ENCODE measurements around the gene NEBL.

Gene NEBL

DNA sequence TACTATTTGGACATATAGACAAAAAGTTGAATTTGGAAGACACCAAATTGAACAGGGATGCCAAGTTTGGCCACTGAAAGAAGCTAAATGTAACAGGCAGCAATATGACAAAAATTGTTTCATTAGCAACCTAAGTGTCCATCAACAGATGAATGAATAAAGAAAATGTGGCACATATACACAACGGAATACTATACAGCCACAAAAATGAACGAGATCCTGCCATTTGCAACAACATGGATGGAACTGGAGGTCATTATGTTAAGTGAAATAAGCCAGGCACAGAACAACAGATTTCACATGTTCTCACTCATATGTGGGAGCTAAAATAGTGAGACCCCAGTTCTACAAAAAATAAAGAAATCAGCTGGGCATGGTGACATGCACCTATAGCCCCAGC is 43.8 kb downstream of the NEBL start:
- H3K36me3 ChIP-seq (ENCODE audit: control insufficient read depth in 1 of 2, insufficient read depth in 2 of 2, low read depth in 1 of 2, low read length in 2 of 2), result no peaks in the 10 kb centered on the region
- H3K4me2 ChIP-seq (ENCODE audit: low read length, poor library complexity, severe bottlenecking), result no peak overlapping the region
- H3K14ac ChIP-seq (ENCODE audit: low read length in 2 of 2), result no peak overlapping the region
- H2BK5ac ChIP-seq (ENCODE audit: low read depth, low read length, poor library complexity, severe bottlenecking), result no peak overlapping the region
- H3K4me3 ChIP-seq (ENCODE audit: insufficient read depth in 1 of 2, low read depth in 1 of 2, low read length in 2 of 2), result no peak overlapping the region
- H3K23ac ChIP-seq (ENCODE audit: low read length in 2 of 2), result no peak overlapping the region
- no peak overlapping the region for H4K8ac ChIP-seq (ENCODE audit: low read length)
- H2AK5ac ChIP-seq (ENCODE audit: low read length, severe bottlenecking), result no peak overlapping the region
- H3K9me3 ChIP-seq (ENCODE audit: control insufficient read depth, low read length), result no peaks in the 10 kb centered on the region
- no peak overlapping the region for H3K9ac ChIP-seq (ENCODE audit: low read length)
- no peak overlapping the region for H4K91ac ChIP-seq (ENCODE audit: low read length)
- H3K4me1 ChIP-seq (ENCODE audit: control insufficient read depth, insufficient read depth, low read depth, low read length), result no peaks in the 10 kb centered on the region
- H3K27ac ChIP-seq (ENCODE audit: low read length, poor library complexity, severe bottlenecking), result no peak overlapping the region
- H2BK120ac ChIP-seq (ENCODE audit: low read depth, low read length), result no peak overlapping the region
- no peak overlapping the region for H2AFZ ChIP-seq (ENCODE audit: low read depth, low read length)
- H3K27me3 ChIP-seq (ENCODE audit: control insufficient read depth in 1 of 2, insufficient read depth in 1 of 2, low read length in 2 of 2), result no peaks in the 10 kb centered on the region
- WGBS, result no CpG with 5 or more reads among the region's 2 CpGs
- H3K18ac ChIP-seq (ENCODE audit: low read depth in 1 of 2, low read length in 2 of 2), result no peak overlapping the region
- no peak for DNase-seq
- H2BK12ac ChIP-seq (ENCODE audit: low read length in 2 of 2), result no peak overlapping the region
- no peak overlapping the region for H2BK15ac ChIP-seq (ENCODE audit: low read depth, poor library complexity, severe bottlenecking)
- H3K4ac ChIP-seq (ENCODE audit: low read depth in 1 of 2, low read length in 2 of 2), result no peak overlapping the region
- H3K79me1 ChIP-seq (replicated peaks; ENCODE audit: low read length, poor library complexity, severe bottlenecking), result no peaks in the 10 kb centered on the region

DNA sequence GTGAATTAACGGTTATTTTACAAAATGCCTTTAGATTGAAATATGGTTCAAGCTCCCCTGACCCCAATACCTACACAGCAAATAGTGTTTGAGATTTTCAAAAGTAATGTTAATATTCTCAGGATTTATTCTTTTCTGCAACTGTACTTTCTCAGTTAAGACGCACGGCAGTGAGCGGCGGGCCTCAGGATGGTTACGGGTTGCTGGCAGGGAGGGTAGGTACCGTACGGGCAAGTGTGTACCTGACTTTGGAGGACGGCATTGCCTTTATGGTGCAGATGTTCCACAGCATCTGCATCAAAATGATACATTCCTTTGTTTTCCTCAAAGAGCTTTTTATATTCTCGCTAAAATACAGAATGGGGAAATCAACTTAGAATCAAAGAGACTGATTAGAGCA is 44.8 kb downstream of the NEBL start:
- Histone ChIP-seq H2AFZ (ENCODE audit: low read depth, low read length) (no peak overlapping the region), H2BK120ac (ENCODE audit: low read depth, low read length) (no peak overlapping the region), H3K4me2 (ENCODE audit: low read length, poor library complexity, severe bottlenecking) (no peak overlapping the region), H3K79me1 (replicated peaks; ENCODE audit: low read length, poor library complexity, severe bottlenecking) (no peaks in the 10 kb centered on the region), H3K23ac (ENCODE audit: low read length in 2 of 2) (no peak overlapping the region), H4K91ac (ENCODE audit: low read length) (no peak overlapping the region), H3K18ac (ENCODE audit: low read depth in 1 of 2, low read length in 2 of 2) (no peak overlapping the region), H2AK5ac (ENCODE audit: low read length, severe bottlenecking) (no peak overlapping the region), H4K8ac (ENCODE audit: low read length) (no peak overlapping the region), H3K9ac (ENCODE audit: low read length) (no peak overlapping the region), H3K9me3 (ENCODE audit: control insufficient read depth, low read length) (no peaks in the 10 kb centered on the region), H3K27me3 (ENCODE audit: control insufficient read depth in 1 of 2, insufficient read depth in 1 of 2, low read length in 2 of 2) (no peaks in the 10 kb centered on the region), H2BK5ac (ENCODE audit: low read depth, low read length, poor library complexity, severe bottlenecking) (no peak overlapping the region), H3K4me3 (ENCODE audit: insufficient read depth in 1 of 2, low read depth in 1 of 2, low read length in 2 of 2) (no peak overlapping the region), H2BK12ac (ENCODE audit: low read length in 2 of 2) (no peak overlapping the region), H3K4me1 (ENCODE audit: control insufficient read depth, insufficient read depth, low read depth, low read length) (no peaks in the 10 kb centered on the region), H3K14ac (ENCODE audit: low read length in 2 of 2) (no peak overlapping the region), H2BK15ac (ENCODE audit: low read depth, poor library complexity, severe bottlenecking) (no peak overlapping the region), H3K36me3 (ENCODE audit: control insufficient read depth in 1 of 2, insufficient read depth in 2 of 2, low read depth in 1 of 2, low read length in 2 of 2) (no peaks in the 10 kb centered on the region), H3K4ac (ENCODE audit: low read depth in 1 of 2, low read length in 2 of 2) (no peak overlapping the region), H3K27ac (ENCODE audit: low read length, poor library complexity, severe bottlenecking) (no peak overlapping the region)
- 98% methylated on average over 9 of the region's 10 CpGs for WGBS
- DNase-seq, result no peak

DNA sequence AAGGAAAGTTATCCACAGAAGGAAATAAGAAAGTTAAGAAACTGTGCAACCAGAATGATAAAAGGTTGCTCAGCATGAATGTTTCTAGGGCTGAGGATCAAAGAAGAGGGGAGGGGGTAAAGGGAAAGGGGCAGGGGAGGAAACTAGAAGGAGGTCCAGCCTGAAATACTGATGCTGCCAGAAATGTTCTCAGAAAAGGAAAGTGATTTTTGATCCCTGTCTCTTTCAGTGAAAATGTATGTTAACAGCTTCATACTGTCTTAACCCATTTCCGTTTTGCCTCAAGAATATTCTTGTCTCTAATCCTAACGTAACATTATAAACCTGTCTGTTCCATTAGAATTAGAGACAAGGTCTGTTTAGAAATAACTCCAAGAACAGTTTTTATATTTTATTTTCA is 49.6 kb downstream of the NEBL start:
- no peak overlapping the region for H2BK12ac ChIP-seq (ENCODE audit: low read length in 2 of 2)
- no peak overlapping the region for H2BK5ac ChIP-seq (ENCODE audit: low read depth, low read length, poor library complexity, severe bottlenecking)
- no peaks in the 10 kb centered on the region for H3K9me3 ChIP-seq (ENCODE audit: control insufficient read depth, low read length)
- H3K23ac ChIP-seq (ENCODE audit: low read length in 2 of 2), result no peak overlapping the region
- H2AK5ac ChIP-seq (ENCODE audit: low read length, severe bottlenecking), result no peak overlapping the region
- H4K91ac ChIP-seq (ENCODE audit: low read length), result no peak overlapping the region
- H2BK15ac ChIP-seq (ENCODE audit: low read depth, poor library complexity, severe bottlenecking), result no peak overlapping the region
- H4K8ac ChIP-seq (ENCODE audit: low read length), result no peak overlapping the region
- H3K36me3 ChIP-seq (ENCODE audit: control insufficient read depth in 1 of 2, insufficient read depth in 2 of 2, low read depth in 1 of 2, low read length in 2 of 2), result no peaks in the 10 kb centered on the region
- no peaks in the 10 kb centered on the region for H3K79me1 ChIP-seq (replicated peaks; ENCODE audit: low read length, poor library complexity, severe bottlenecking)
- H3K4ac ChIP-seq (ENCODE audit: low read depth in 1 of 2, low read length in 2 of 2), result no peak overlapping the region
- H2AFZ ChIP-seq (ENCODE audit: low read depth, low read length), result no peak overlapping the region
- H3K9ac ChIP-seq (ENCODE audit: low read length), result no peak overlapping the region
- no peak overlapping the region for H3K4me2 ChIP-seq (ENCODE audit: low read length, poor library complexity, severe bottlenecking)
- H3K4me1 ChIP-seq (ENCODE audit: control insufficient read depth, insufficient read depth, low read depth, low read length), result no peaks in the 10 kb centered on the region
- H3K4me3 ChIP-seq (ENCODE audit: insufficient read depth in 1 of 2, low read depth in 1 of 2, low read length in 2 of 2), result no peak overlapping the region
- H3K14ac ChIP-seq (ENCODE audit: low read length in 2 of 2), result no peak overlapping the region
- H3K27ac ChIP-seq (ENCODE audit: low read length, poor library complexity, severe bottlenecking), result no peak overlapping the region
- no CpG with 5 or more reads among the region's 2 CpGs for WGBS
- no peak overlapping the region for H3K18ac ChIP-seq (ENCODE audit: low read depth in 1 of 2, low read length in 2 of 2)
- H3K27me3 ChIP-seq (ENCODE audit: control insufficient read depth in 1 of 2, insufficient read depth in 1 of 2, low read length in 2 of 2), result no peaks in the 10 kb centered on the region
- no peak for DNase-seq
- no peak overlapping the region for H2BK120ac ChIP-seq (ENCODE audit: low read depth, low read length)

DNA sequence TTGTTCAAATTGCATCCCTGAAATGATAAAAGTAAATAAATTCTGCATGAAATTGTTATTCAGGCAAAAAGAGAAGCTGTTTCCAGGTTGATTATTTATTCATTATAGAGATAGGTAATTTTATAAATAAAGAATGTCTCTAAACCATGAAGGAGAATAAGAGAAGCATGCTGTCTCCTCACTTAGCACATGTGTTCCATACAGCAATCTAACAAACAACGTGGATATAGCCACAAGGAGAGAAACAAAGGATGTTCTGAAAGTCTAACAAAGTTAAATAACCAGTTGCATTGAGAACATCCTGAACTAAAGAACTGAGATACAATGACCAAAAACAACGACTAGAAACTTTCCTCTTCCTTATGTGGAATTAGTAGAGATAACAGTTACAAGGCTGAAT is 50.8 kb downstream of the NEBL start:
- Histone ChIP-seq H3K23ac (ENCODE audit: low read length in 2 of 2) (no peak overlapping the region), H3K79me1 (replicated peaks; ENCODE audit: low read length, poor library complexity, severe bottlenecking) (no peaks in the 10 kb centered on the region), H3K27me3 (ENCODE audit: control insufficient read depth in 1 of 2, insufficient read depth in 1 of 2, low read length in 2 of 2) (no peaks in the 10 kb centered on the region), H3K9me3 (ENCODE audit: control insufficient read depth, low read length) (no peaks in the 10 kb centered on the region), H2BK12ac (ENCODE audit: low read length in 2 of 2) (no peak overlapping the region), H2BK15ac (ENCODE audit: low read depth, poor library complexity, severe bottlenecking) (no peak overlapping the region), H3K14ac (ENCODE audit: low read length in 2 of 2) (no peak overlapping the region), H3K36me3 (ENCODE audit: control insufficient read depth in 1 of 2, insufficient read depth in 2 of 2, low read depth in 1 of 2, low read length in 2 of 2) (no peaks in the 10 kb centered on the region), H2BK120ac (ENCODE audit: low read depth, low read length) (no peak overlapping the region), H3K4me1 (ENCODE audit: control insufficient read depth, insufficient read depth, low read depth, low read length) (no peaks in the 10 kb centered on the region), H2BK5ac (ENCODE audit: low read depth, low read length, poor library complexity, severe bottlenecking) (no peak overlapping the region), H3K9ac (ENCODE audit: low read length) (no peak overlapping the region), H3K4me3 (ENCODE audit: insufficient read depth in 1 of 2, low read depth in 1 of 2, low read length in 2 of 2) (no peak overlapping the region), H3K4me2 (ENCODE audit: low read length, poor library complexity, severe bottlenecking) (no peak overlapping the region), H3K27ac (ENCODE audit: low read length, poor library complexity, severe bottlenecking) (no peak overlapping the region), H4K8ac (ENCODE audit: low read length) (no peak overlapping the region), H2AFZ (ENCODE audit: low read depth, low read length) (no peak overlapping the region), H3K4ac (ENCODE audit: low read depth in 1 of 2, low read length in 2 of 2) (no peak overlapping the region), H2AK5ac (ENCODE audit: low read length, severe bottlenecking) (no peak overlapping the region), H4K91ac (ENCODE audit: low read length) (no peak overlapping the region), H3K18ac (ENCODE audit: low read depth in 1 of 2, low read length in 2 of 2) (no peak overlapping the region)
- WGBS, result no CpG with 5 or more reads among the region's 2 CpGs
- no peak for DNase-seq

Measured in mesenchymal stem cell (in vitro differentiated cells and primary cell).